Measurements from ENCODE around the gene LDLRAP1.

DNA sequence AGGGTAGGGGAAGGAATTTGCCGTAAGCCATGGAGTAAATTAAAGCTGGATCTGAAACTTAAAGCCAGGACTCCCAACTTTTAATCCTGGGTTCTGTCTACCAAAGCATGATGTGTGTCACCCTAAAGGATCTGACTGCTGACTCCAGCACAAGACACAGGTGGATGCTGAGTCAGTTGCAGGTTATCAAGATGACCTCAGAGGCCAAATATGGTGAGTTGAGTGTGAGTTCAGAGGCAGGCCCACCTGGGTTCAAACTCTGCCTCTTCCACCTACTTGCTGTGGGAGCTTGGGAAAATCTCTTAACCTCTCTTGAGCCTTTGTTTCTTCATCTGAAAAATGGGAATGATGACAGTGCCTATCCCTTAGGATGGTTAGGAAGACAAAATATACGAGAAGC, 16.7 kb upstream of the LDLRAP1 start:
- TF ChIP-seq, protein P1, sequence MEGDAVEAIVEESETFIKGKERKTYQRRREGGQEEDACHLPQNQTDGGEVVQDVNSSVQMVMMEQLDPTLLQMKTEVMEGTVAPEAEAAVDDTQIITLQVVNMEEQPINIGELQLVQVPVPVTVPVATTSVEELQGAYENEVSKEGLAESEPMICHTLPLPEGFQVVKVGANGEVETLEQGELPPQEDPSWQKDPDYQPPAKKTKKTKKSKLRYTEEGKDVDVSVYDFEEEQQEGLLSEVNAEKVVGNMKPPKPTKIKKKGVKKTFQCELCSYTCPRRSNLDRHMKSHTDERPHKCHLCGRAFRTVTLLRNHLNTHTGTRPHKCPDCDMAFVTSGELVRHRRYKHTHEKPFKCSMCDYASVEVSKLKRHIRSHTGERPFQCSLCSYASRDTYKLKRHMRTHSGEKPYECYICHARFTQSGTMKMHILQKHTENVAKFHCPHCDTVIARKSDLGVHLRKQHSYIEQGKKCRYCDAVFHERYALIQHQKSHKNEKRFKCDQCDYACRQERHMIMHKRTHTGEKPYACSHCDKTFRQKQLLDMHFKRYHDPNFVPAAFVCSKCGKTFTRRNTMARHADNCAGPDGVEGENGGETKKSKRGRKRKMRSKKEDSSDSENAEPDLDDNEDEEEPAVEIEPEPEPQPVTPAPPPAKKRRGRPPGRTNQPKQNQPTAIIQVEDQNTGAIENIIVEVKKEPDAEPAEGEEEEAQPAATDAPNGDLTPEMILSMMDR (IDR thresholded peaks at IDR 0.05): no peak
- TF ChIP-seq ZFX (IDR thresholded peaks at IDR 0.05; ENCODE audit: borderline replicate concordance): no peak
